A549 (cell line): Measurements from ENCODE around the gene RAB9A.

Experiments used
- ATOH8 ChIP-seq: fragments of 250-450 bp; sonication (Bioruptor Pico); IDR thresholded peaks from 2 replicates; pipeline ENCODE4 v1.5.0; 2020; ENCODE audit warnings: low read depth, mild to moderate bottlenecking, moderate library complexity
- CTCF ChIP-seq: fragments of >200 bp; sonication (Bioruptor Twin); formaldehyde crosslinking; IDR thresholded peaks from 3 replicates; pipeline ENCODE4 v1.5.1; 2016
- RAD21 ChIP-seq, 2 experiments: fragments of >200 bp in 1 of 2; sonication (Bioruptor Twin) in 1 of 2; formaldehyde crosslinking in 1 of 2; IDR thresholded peaks in 1 of 2; conservative IDR thresholded peaks in 1 of 2; 2 replicates in 1 of 2; 3 replicates in 1 of 2; pipeline ENCODE4 v1.6.1; 2012 to 2018; ENCODE audit warnings: inconsistent platforms in 1 of 2
- TF ChIP-seq, protein P1 (sequence below): fragments of 200-600 bp; sonication (generic); IDR thresholded peaks from 2 replicates; pipeline ENCODE4 v1.6.1; 2016; ENCODE audit warnings: antibody characterized with exemption, mild to moderate bottlenecking, moderate library complexity

GRCh38 chrX:13702111-13702789 lies 13.3 kb downstream of the RAB9A start:
- TF ChIP-seq CTCF (no peak), ATOH8 (CRISPR knock-in tag) (no peak), RAD21 (conservative IDR thresholded peaks at IDR 0.05 in 1 of 2, IDR thresholded peaks at IDR 0.05 in 1 of 2) (no peak)
- TF ChIP-seq, protein P1, sequence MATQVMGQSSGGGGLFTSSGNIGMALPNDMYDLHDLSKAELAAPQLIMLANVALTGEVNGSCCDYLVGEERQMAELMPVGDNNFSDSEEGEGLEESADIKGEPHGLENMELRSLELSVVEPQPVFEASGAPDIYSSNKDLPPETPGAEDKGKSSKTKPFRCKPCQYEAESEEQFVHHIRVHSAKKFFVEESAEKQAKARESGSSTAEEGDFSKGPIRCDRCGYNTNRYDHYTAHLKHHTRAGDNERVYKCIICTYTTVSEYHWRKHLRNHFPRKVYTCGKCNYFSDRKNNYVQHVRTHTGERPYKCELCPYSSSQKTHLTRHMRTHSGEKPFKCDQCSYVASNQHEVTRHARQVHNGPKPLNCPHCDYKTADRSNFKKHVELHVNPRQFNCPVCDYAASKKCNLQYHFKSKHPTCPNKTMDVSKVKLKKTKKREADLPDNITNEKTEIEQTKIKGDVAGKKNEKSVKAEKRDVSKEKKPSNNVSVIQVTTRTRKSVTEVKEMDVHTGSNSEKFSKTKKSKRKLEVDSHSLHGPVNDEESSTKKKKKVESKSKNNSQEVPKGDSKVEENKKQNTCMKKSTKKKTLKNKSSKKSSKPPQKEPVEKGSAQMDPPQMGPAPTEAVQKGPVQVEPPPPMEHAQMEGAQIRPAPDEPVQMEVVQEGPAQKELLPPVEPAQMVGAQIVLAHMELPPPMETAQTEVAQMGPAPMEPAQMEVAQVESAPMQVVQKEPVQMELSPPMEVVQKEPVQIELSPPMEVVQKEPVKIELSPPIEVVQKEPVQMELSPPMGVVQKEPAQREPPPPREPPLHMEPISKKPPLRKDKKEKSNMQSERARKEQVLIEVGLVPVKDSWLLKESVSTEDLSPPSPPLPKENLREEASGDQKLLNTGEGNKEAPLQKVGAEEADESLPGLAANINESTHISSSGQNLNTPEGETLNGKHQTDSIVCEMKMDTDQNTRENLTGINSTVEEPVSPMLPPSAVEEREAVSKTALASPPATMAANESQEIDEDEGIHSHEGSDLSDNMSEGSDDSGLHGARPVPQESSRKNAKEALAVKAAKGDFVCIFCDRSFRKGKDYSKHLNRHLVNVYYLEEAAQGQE, result no peak
